ENCODE measurements around the gene NUBP2. TPM values are rescaled to one million over a fixed set of nuclear protein-coding genes. Genes with fewer than 3 reads are reported as not detected.

Gene NUBP2
- total and polyA plus RNA-seq, 8 donors, result 20.4 to 58.8 (median 31.0) TPM

GRCh38 chr16:1834096-1834495 lies 51.3 kb downstream of the NUBP2 start:
- H3K4me3 ChIP-seq, result no peak overlapping the region
- WGBS, 2 donors, result 61 to 76% methylated on average over 5 of the region's 5 CpGs
- H3K36me3 ChIP-seq, result no peaks in the 10 kb centered on the region
- DNase-seq (no peak), ATAC-seq (no peak), FAIRE-seq (no peak)
- no peak for TF ChIP-seq CTCF (IDR thresholded peaks at IDR 0.05)
- H3K9me3 ChIP-seq, result no peaks in the 10 kb centered on the region
- intact Hi-C loops (cut with DNase I), result no loop called here
- H3K27ac ChIP-seq, result no peak overlapping the region
- no peaks in the 10 kb centered on the region for H3K27me3 ChIP-seq
- H3K4me1 ChIP-seq, result peaks cover 4 to 15% (median 10%) of the 10 kb centered on the region in 3 donors

Small RNA genes lying within 50 kb of the gene (microRNA-seq; reads per million reads assigned to microRNA genes)
- 0 to 0.39 reads per million in 2 donors for gene MIR3177

Other genes starting within 250 kb of the NUBP2 start
- 1 to 10 TPM; 2.4 to 9.6 (median 4.6) TPM for gene TMEM204, start 249.3 kb upstream of the NUBP2 start, total RNA-seq
- gene TMEM204, start 249.3 kb upstream of the NUBP2 start, polyA plus RNA-seq, result 1 to 10 TPM; 8.8 to 9.8 TPM
- gene IFT140, start 170.9 kb upstream of the NUBP2 start, total RNA-seq, result 10 to 100 TPM in 5 of 6 donors, 1 to 10 TPM in 1; 7.8 to 20.7 (median 10.4) TPM
- 10 to 100 TPM; 18.3 to 24.3 TPM for gene IFT140, start 170.9 kb upstream of the NUBP2 start, polyA plus RNA-seq
- gene CRAMP1, start 170.6 kb upstream of the NUBP2 start, total RNA-seq, result 10 to 100 TPM in 1 of 6 donors, 1 to 10 TPM in 5; 4.6 to 13.8 (median 6.7) TPM
- 10 to 100 TPM in 1 of 2 donors, 1 to 10 TPM in 1; 9.0 to 16.2 TPM for gene CRAMP1, start 170.6 kb upstream of the NUBP2 start, polyA plus RNA-seq
- gene JPT2, start 104.7 kb upstream of the NUBP2 start, total RNA-seq, result 10 to 100 TPM; 21.7 to 49.3 (median 32.4) TPM
- 10 to 100 TPM; 13.5 to 22.2 TPM for gene JPT2, start 104.7 kb upstream of the NUBP2 start, polyA plus RNA-seq
- gene MAPK8IP3, start 76.8 kb upstream of the NUBP2 start, total RNA-seq, result 10 to 100 TPM; 25.5 to 51.8 (median 40.1) TPM
- 100 to 1,000 TPM in 1 of 2 donors, 10 to 100 TPM in 1; 94.9 to 244 TPM for gene MAPK8IP3, start 76.8 kb upstream of the NUBP2 start, polyA plus RNA-seq
- gene NME3, start 11.4 kb upstream of the NUBP2 start, total RNA-seq, result 10 to 100 TPM; 27.4 to 37.8 (median 30.4) TPM
- gene NME3, start 11.4 kb upstream of the NUBP2 start, polyA plus RNA-seq, result 100 to 1,000 TPM; 232 to 297 TPM
- 1 to 10 TPM; 4.7 to 10.0 (median 6.8) TPM for gene EME2, start 10.2 kb upstream of the NUBP2 start, total RNA-seq
- gene EME2, start 10.2 kb upstream of the NUBP2 start, polyA plus RNA-seq, result 10 to 100 TPM; 18.4 to 37.9 TPM
- 10 to 100 TPM; 42.4 to 74.5 (median 54.7) TPM for gene MRPS34, start 9.8 kb upstream of the NUBP2 start, total RNA-seq
- 10 to 100 TPM; 76.0 to 84.1 TPM for gene MRPS34, start 9.8 kb upstream of the NUBP2 start, polyA plus RNA-seq
- gene SPSB3, start 389 bp upstream of the NUBP2 start, total RNA-seq, result 10 to 100 TPM; 19.2 to 41.3 (median 37.2) TPM
- gene SPSB3, start 389 bp upstream of the NUBP2 start, polyA plus RNA-seq, result 100 to 1,000 TPM; 161 to 223 TPM
- gene IGFALS, start 10.7 kb downstream of the NUBP2 start, total RNA-seq, result 1 to 10 TPM; 1.0 to 3.8 (median 2.3) TPM
- gene IGFALS, start 10.7 kb downstream of the NUBP2 start, polyA plus RNA-seq, result 1 to 10 TPM; 4.4 to 8.2 TPM
- 10 to 100 TPM; 26.6 to 39.5 (median 34.6) TPM for gene HAGH, start 43.9 kb downstream of the NUBP2 start, total RNA-seq
- 10 to 100 TPM; 57.9 to 63.7 TPM for gene HAGH, start 43.9 kb downstream of the NUBP2 start, polyA plus RNA-seq
- 10 to 100 TPM in 3 of 6 donors, 1 to 10 TPM in 3; 5.1 to 14.4 (median 10.2) TPM for gene FAHD1, start 44.2 kb downstream of the NUBP2 start, total RNA-seq
- 10 to 100 TPM; 12.4 to 12.7 TPM for gene FAHD1, start 44.2 kb downstream of the NUBP2 start, polyA plus RNA-seq
- under 1 TPM in 1 of 6 donors, not detected in 5; 0.44 TPM for gene MEIOB, start 89.2 kb downstream of the NUBP2 start, total RNA-seq
- under 1 TPM in 1 of 2 donors, not detected in 1; 0.26 TPM for gene MEIOB, start 89.2 kb downstream of the NUBP2 start, polyA plus RNA-seq
- not detected for gene HS3ST6, start 135.5 kb downstream of the NUBP2 start, total RNA-seq
- gene HS3ST6, start 135.5 kb downstream of the NUBP2 start, polyA plus RNA-seq, result under 1 TPM in 1 of 2 donors, not detected in 1; 0.11 TPM
- 10 to 100 TPM; 29.7 to 77.4 (median 57.0) TPM for gene MSRB1, start 160.2 kb downstream of the NUBP2 start, total RNA-seq
- gene MSRB1, start 160.2 kb downstream of the NUBP2 start, polyA plus RNA-seq, result 10 to 100 TPM; 47.0 to 94.4 TPM
- gene RPL3L, start 171.7 kb downstream of the NUBP2 start, total RNA-seq, result 10 to 100 TPM in 3 of 6 donors, under 1 TPM in 2, not detected in 1; 0.09 to 35.3 (median 11.0) TPM
- 10 to 100 TPM in 1 of 2 donors, under 1 TPM in 1; 0.05 to 11.3 TPM for gene RPL3L, start 171.7 kb downstream of the NUBP2 start, polyA plus RNA-seq
- 10 to 100 TPM; 54.0 to 72.1 (median 58.7) TPM for gene NDUFB10, start 176.6 kb downstream of the NUBP2 start, total RNA-seq
- gene NDUFB10, start 176.6 kb downstream of the NUBP2 start, polyA plus RNA-seq, result 100 to 1,000 TPM in 1 of 2 donors, 10 to 100 TPM in 1; 84.2 to 108 TPM
- gene RPS2, start 181.9 kb downstream of the NUBP2 start, total RNA-seq, result 1,000 to 10,000 TPM; 1,316 to 3,013 (median 1,806) TPM
- gene RPS2, start 181.9 kb downstream of the NUBP2 start, polyA plus RNA-seq, result 1,000 to 10,000 TPM; 1,574 to 3,219 TPM
- gene RNF151, start 183.9 kb downstream of the NUBP2 start, total RNA-seq, result not detected
- gene RNF151, start 183.9 kb downstream of the NUBP2 start, polyA plus RNA-seq, result under 1 TPM; 0.12 to 0.61 TPM
- 10 to 100 TPM; 14.7 to 23.5 (median 19.4) TPM for gene TBL3, start 189.1 kb downstream of the NUBP2 start, total RNA-seq
- 10 to 100 TPM; 55.8 to 63.7 TPM for gene TBL3, start 189.1 kb downstream of the NUBP2 start, polyA plus RNA-seq
- under 1 TPM in 5 of 6 donors, not detected in 1; 0.35 to 0.69 (median 0.52) TPM for gene NOXO1, start 198.5 kb downstream of the NUBP2 start, total RNA-seq
- 1 to 10 TPM in 1 of 2 donors, under 1 TPM in 1; 0.70 to 1.6 TPM for gene NOXO1, start 198.5 kb downstream of the NUBP2 start, polyA plus RNA-seq
- gene GFER, start 201.2 kb downstream of the NUBP2 start, total RNA-seq, result 10 to 100 TPM; 17.1 to 31.9 (median 25.9) TPM
- 10 to 100 TPM; 25.7 to 62.0 TPM for gene GFER, start 201.2 kb downstream of the NUBP2 start, polyA plus RNA-seq
- gene SYNGR3, start 207.0 kb downstream of the NUBP2 start, total RNA-seq, result 1 to 10 TPM in 1 of 6 donors, under 1 TPM in 5; 0.19 to 1.5 (median 0.55) TPM
- gene SYNGR3, start 207.0 kb downstream of the NUBP2 start, polyA plus RNA-seq, result 1 to 10 TPM in 1 of 2 donors, under 1 TPM in 1; 0.57 to 3.1 TPM
- 10 to 100 TPM; 26.0 to 93.6 (median 42.4) TPM for gene ZNF598, start 226.9 kb downstream of the NUBP2 start, total RNA-seq
- gene ZNF598, start 226.9 kb downstream of the NUBP2 start, polyA plus RNA-seq, result 10 to 100 TPM; 71.0 to 73.5 TPM
- 1 to 10 TPM in 2 of 6 donors, under 1 TPM in 4; 0.43 to 1.9 (median 0.50) TPM for gene NPW, start 236.8 kb downstream of the NUBP2 start, total RNA-seq
- 1 to 10 TPM; 1.3 to 2.7 TPM for gene NPW, start 236.8 kb downstream of the NUBP2 start, polyA plus RNA-seq
- 10 to 100 TPM; 14.7 to 28.9 (median 23.0) TPM for gene NHERF2, start 243.9 kb downstream of the NUBP2 start, total RNA-seq
- 100 to 1,000 TPM in 1 of 2 donors, 10 to 100 TPM in 1; 60.7 to 144 TPM for gene NHERF2, start 243.9 kb downstream of the NUBP2 start, polyA plus RNA-seq

All from pancreas (tissue), 10 donors.